HEK293T (cell line): ENCODE results near the gene NRP1.

ENCODE experiments used
- ELF4 ChIP-seq: fragments of 450-650 bp; IDR thresholded peaks from 2 replicates; pipeline ENCODE4 v1.6.1; 2017; ENCODE audit warnings: antibody characterized with exemption
- FOXA1 ChIP-seq: fragments of 450-650 bp; IDR thresholded peaks from 2 replicates; pipeline ENCODE4 v1.6.1; 2016; ENCODE audit warnings: mild to moderate bottlenecking
- SUZ12 ChIP-seq: fragments of 450-650 bp; IDR thresholded peaks from 2 replicates; pipeline ENCODE4 v1.6.1; 2016; ENCODE audit warnings: mild to moderate bottlenecking
- TARDBP ChIP-seq: fragments of 450-650 bp; IDR thresholded peaks from 2 replicates; pipeline ENCODE4 v1.6.1; 2016

DNA sequence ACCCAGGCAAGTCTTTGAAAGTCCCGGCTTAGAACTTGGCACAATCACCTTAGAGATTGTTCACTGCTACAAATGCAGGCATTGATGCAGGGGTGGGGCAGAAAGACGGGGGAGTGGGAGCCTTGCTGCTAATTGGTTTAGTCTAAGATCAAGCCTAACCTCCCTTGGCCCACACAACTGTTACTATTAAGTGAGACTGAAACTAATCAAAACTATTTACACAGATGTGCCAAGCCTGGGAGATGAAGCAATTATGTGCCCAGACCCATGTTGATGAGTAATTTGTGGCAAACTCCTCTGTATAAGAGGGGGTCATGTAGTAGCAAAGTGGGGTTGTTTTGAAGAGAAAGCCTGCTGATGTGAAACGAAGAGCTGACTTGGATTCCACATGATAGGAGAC lies 198.2 kb downstream of the NRP1 start:
- no peak for TF ChIP-seq SUZ12
- TF ChIP-seq FOXA1 = no peak
- TF ChIP-seq TARDBP = no peak
- TF ChIP-seq ELF4 = no peak
